Loucy (cell line): Measurements from ENCODE around the gene KCTD19.

Experiments
- EZH2phosphoT487 ChIP-seq: fragments of 200-600 bp; IDR thresholded peaks from 2 replicates; pipeline ENCODE4 v1.6.1; 2018; ENCODE audit warnings: antibody characterized with exemption, mild to moderate bottlenecking, moderate library complexity, borderline replicate concordance
- TF ChIP-seq, protein P1 (sequence below): fragments of 200-600 bp; sonication (generic); conservative IDR thresholded peaks from 2 replicates; pipeline ENCODE4 v1.5.1; 2014; ENCODE audit warnings: mild to moderate bottlenecking, antibody characterized with exemption, low read length

GRCh38 chr16:67258161-67258835 is 68.2 kb downstream of the KCTD19 start:
- TF ChIP-seq, protein P1, sequence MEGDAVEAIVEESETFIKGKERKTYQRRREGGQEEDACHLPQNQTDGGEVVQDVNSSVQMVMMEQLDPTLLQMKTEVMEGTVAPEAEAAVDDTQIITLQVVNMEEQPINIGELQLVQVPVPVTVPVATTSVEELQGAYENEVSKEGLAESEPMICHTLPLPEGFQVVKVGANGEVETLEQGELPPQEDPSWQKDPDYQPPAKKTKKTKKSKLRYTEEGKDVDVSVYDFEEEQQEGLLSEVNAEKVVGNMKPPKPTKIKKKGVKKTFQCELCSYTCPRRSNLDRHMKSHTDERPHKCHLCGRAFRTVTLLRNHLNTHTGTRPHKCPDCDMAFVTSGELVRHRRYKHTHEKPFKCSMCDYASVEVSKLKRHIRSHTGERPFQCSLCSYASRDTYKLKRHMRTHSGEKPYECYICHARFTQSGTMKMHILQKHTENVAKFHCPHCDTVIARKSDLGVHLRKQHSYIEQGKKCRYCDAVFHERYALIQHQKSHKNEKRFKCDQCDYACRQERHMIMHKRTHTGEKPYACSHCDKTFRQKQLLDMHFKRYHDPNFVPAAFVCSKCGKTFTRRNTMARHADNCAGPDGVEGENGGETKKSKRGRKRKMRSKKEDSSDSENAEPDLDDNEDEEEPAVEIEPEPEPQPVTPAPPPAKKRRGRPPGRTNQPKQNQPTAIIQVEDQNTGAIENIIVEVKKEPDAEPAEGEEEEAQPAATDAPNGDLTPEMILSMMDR, result no peak
- TF ChIP-seq EZH2phosphoT487, result no peak
